Measurements from ENCODE around the gene LHX3.

GRCh38 chr9:136225366-136225747, 20.4 kb upstream of the LHX3 start:
- TF ChIP-seq CTCF (conservative IDR thresholded peaks at IDR 0.05; ENCODE audit: low read depth, low read length) (no peak), POLR2A (IDR thresholded peaks at IDR 0.05; ENCODE audit: low read depth, low read length) (no peak), NFE2L2 (IDR thresholded peaks at IDR 0.05; ENCODE audit: low read depth, low read length) (no peak), ELK1 (IDR thresholded peaks at IDR 0.05; ENCODE audit: borderline replicate concordance, low read depth, low read length) (no peak), RCOR1 (IDR thresholded peaks at IDR 0.05; ENCODE audit: insufficient replicate concordance, low read length) (no peak), FOS (IDR thresholded peaks at IDR 0.05; ENCODE audit: low read depth, low read length) (no peak), RAD21 (IDR thresholded peaks at IDR 0.05; ENCODE audit: low read length) (no peak), BHLHE40 (IDR thresholded peaks at IDR 0.05; ENCODE audit: low read depth, low read length) (no peak)

All from IMR-90 (cell line).